Ramos (cell line): ENCODE data around the gene RNF125.

Experiments used
- in situ Hi-C: fragments of 300-500 bp; cut with MboI; formaldehyde crosslinking; loops from one replicate; pipeline ENCODE4 v1.14.3; 2022; ENCODE audit warnings: low sequenced_read_pairs; ENCODE audit not compliant: unreplicated experiment

RNF125 gene

GRCh38 chr18:32021756-32022564 lies 3.3 kb downstream of the RNF125 start:
- in situ Hi-C loops = no loop called here

- in situ Hi-C loops = no loop called here
These were observed 7.1 kb downstream of the RNF125 start for GRCh38 chr18:32025744-32026143.

- in situ Hi-C loops = no loop called here
These were observed 8.0 kb downstream of the RNF125 start for GRCh38 chr18:32026491-32027086.

- in situ Hi-C loops = no loop called here
These were observed 10.9 kb downstream of the RNF125 start for GRCh38 chr18:32029558-32029957.

- in situ Hi-C loops = no loop called here
These were observed 14.0 kb downstream of the RNF125 start for GRCh38 chr18:32032609-32033008.

- in situ Hi-C loops = no loop called here
These were observed 18.0 kb downstream of the RNF125 start for GRCh38 chr18:32036506-32037180.

GRCh38 chr18:32037616-32038015 lies 19.0 kb downstream of the RNF125 start:
- in situ Hi-C loops = no loop called here

GRCh38 chr18:32040936-32041335 lies 22.3 kb downstream of the RNF125 start:
- in situ Hi-C loops = no loop called here

GRCh38 chr18:32042337-32042736 lies 23.7 kb downstream of the RNF125 start:
- in situ Hi-C loops = no loop called here

- in situ Hi-C loops = no loop called here
These were observed 30.0 kb downstream of the RNF125 start for GRCh38 chr18:32048507-32049091.

GRCh38 chr18:32049393-32050171 lies 31.0 kb downstream of the RNF125 start:
- in situ Hi-C loops = no loop called here

- in situ Hi-C loops = no loop called here
These were observed 38.2 kb downstream of the RNF125 start for GRCh38 chr18:32056613-32057358.

- in situ Hi-C loops = no loop called here
These were observed 39.1 kb downstream of the RNF125 start for GRCh38 chr18:32057624-32058165.

- in situ Hi-C loops = no loop called here
These were observed 41.4 kb downstream of the RNF125 start for GRCh38 chr18:32060026-32060425.

GRCh38 chr18:32067375-32068167 lies 48.9 kb downstream of the RNF125 start:
- in situ Hi-C loops = no loop called here

- in situ Hi-C loops = no loop called here
These were observed 53.7 kb downstream of the RNF125 start for GRCh38 chr18:32072321-32072720.

GRCh38 chr18:32074206-32074605 lies 55.6 kb downstream of the RNF125 start:
- in situ Hi-C loops = no loop called here

- in situ Hi-C loops = no loop called here
These were observed 60.2 kb downstream of the RNF125 start for GRCh38 chr18:32078845-32079244.
